Uterus (tissue), 4 donors: ENCODE data around the gene CCDC9. TPM values are rescaled to one million over a fixed set of nuclear protein-coding genes. Genes with fewer than 3 reads are reported as not detected.
"Not testable (repeated sequence)": the region's sequence is repeated elsewhere in the genome, so short reads cannot be mapped to it uniquely, and the experiment has no call there.

Experiments used
- DNase-seq, 2 donors: peaks; one replicate each; pipeline ENCODE4 v3.0.0-alpha.2; 2019 to 2020
- H3K27ac ChIP-seq, 2 donors: fragments of 200-600 bp; sonication (generic); 1 replicate in 1 of 2; 2 replicates in 1 of 2; pipeline ENCODE4 v1.5.1; 2016 to 2018
- H3K27me3 ChIP-seq, 2 donors: fragments of 200-600 bp; sonication (generic); one replicate each; pipeline ENCODE4 v1.5.1; 2018 to 2019; ENCODE audit warnings: control low read depth in 1 of 2
- H3K36me3 ChIP-seq, 2 donors: fragments of 200-600 bp; sonication (generic); one replicate each; pipeline ENCODE4 v1.5.1; 2019; ENCODE audit warnings: control low read depth in 1 of 2
- H3K4me1 ChIP-seq, 2 donors: fragments of 200-600 bp; sonication (generic); one replicate each; pipeline ENCODE4 v1.5.1; 2018 to 2019; ENCODE audit warnings: control low read depth in 1 of 2
- H3K4me3 ChIP-seq, 2 donors: fragments of 200-600 bp; sonication (generic); 1 replicate in 1 of 2; 2 replicates in 1 of 2; pipeline ENCODE4 v1.5.1; 2018 to 2019; ENCODE audit warnings: mild to moderate bottlenecking in 1 of 2
- H3K9me3 ChIP-seq, 2 donors: fragments of 200-600 bp; sonication (generic); one replicate each; pipeline ENCODE4 v1.5.1; 2019; ENCODE audit warnings: control low read depth in 1 of 2
- POLR2A ChIP-seq, 2 donors: fragments of 450-650 bp; IDR thresholded peaks; one replicate each; pipeline ENCODE4 v1.6.1; 2016; ENCODE audit warnings: antibody characterized with exemption in 2 of 2, mild to moderate bottlenecking in 1 of 2, moderate library complexity in 1 of 2
- intact Hi-C: fragments of 100-400 bp; cut with DNase I; formaldehyde crosslinking; loops from one replicate; pipeline ENCODE4 v1.15.1; 2023; ENCODE audit warnings: low total_unique reads
- total RNA-seq, 4 donors: library from RNA; depleted of rRNA in 3 of 4; stranded (reverse); fragments of >200 nt in 3 of 4; gene quantifications; one replicate each; pipeline versions ENCODE4 v1.1.0 to v1.2.4, GENCODE V29; 2014 to 2023
- TF ChIP-seq, protein P1 (sequence below), 4 experiments: fragments of 200-600 bp in 2 of 4; fragments of 450-650 bp in 2 of 4; sonication (generic) in 2 of 4; IDR thresholded peaks; one replicate each; pipeline ENCODE4 v1.5.1; 2016 to 2019; ENCODE audit warnings: antibody characterized with exemption in 4 of 4, mild to moderate bottlenecking in 2 of 4, moderate library complexity in 1 of 4
- donor health status: DM: yes; HTN: yes; CAD: no.

Gene CCDC9
- total RNA-seq, 4 donors from 2014 or later = 2.6 to 45.4 (median 8.1) TPM

- H3K4me1 ChIP-seq = peaks cover 3 to 16% of the 10 kb centered on the region in 2 donors
Observed at GRCh38 chr19:47274071-47274890, 18.0 kb downstream of the CCDC9 start, which contains the start of gene INAFM1. TSS of gene INAFM1 (plus strand) at chr19:47274885. CDS start at chr19:47274920, 35 bp downstream.

DNA sequence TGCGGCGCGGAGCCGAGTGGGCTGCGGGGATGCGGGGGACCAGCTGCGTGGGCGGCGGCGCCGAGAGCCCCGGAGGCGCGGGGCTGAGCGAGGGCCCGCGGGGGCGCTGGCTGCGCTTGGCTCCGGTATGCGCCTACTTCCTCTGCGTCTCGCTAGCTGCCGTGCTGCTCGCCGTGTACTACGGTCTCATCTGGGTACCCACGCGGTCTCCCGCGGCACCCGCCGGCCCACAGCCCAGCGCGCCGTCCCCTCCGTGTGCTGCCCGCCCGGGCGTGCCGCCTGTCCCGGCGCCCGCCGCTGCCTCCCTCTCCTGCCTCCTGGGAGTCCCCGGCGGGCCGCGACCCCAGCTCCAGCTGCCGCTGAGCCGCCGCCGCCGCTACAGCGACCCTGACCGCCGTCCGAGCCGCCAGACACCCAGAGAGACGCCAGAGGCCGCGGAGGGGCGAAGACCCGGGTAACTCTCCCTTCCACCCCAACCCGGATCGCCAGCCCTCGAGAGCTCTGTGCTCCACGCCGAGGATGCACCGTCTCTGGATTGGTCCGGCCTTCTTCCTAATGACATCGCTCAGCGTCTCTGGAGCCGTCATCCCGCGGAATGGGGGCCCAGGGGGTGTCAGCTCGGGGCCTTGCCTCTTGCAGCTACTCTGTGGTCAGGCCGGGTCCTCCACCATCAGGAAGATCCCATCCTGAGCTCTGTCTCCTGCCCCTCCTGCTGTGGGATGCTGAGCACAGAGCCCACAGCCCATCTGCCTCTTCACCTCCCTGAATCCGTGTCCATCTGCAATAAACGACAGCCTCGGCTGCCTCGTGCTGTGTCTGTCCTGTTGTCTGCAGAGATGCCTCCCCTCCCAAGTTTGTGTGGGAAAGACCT, 18.8 kb downstream of the CCDC9 start:
- H3K27ac ChIP-seq = peak overlapping the region; percentile 88 to 93
- no peaks in the 10 kb centered on the region for H3K27me3 ChIP-seq
- no peaks in the 10 kb centered on the region for H3K36me3 ChIP-seq
- DNase-seq = peak; percentile 57 to 62
- TF ChIP-seq, protein P1, sequence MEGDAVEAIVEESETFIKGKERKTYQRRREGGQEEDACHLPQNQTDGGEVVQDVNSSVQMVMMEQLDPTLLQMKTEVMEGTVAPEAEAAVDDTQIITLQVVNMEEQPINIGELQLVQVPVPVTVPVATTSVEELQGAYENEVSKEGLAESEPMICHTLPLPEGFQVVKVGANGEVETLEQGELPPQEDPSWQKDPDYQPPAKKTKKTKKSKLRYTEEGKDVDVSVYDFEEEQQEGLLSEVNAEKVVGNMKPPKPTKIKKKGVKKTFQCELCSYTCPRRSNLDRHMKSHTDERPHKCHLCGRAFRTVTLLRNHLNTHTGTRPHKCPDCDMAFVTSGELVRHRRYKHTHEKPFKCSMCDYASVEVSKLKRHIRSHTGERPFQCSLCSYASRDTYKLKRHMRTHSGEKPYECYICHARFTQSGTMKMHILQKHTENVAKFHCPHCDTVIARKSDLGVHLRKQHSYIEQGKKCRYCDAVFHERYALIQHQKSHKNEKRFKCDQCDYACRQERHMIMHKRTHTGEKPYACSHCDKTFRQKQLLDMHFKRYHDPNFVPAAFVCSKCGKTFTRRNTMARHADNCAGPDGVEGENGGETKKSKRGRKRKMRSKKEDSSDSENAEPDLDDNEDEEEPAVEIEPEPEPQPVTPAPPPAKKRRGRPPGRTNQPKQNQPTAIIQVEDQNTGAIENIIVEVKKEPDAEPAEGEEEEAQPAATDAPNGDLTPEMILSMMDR (IDR thresholded peaks at IDR 0.05) = peak in 1 of 4 experiments; percentile 22
- TF ChIP-seq POLR2A (IDR thresholded peaks at IDR 0.05) = peak; percentile 5 to 30
- H3K4me3 ChIP-seq = peak overlapping the region; percentile 30 to 61
- intact Hi-C loops = no loop called here
- no peaks in the 10 kb centered on the region for H3K9me3 ChIP-seq
- peaks cover 3 to 16% of the 10 kb centered on the region in 2 donors for H3K4me1 ChIP-seq

More at GRCh38 chr19:47274071-47274890, 18.0 kb downstream of the CCDC9 start, which contains the start of gene INAFM1:
- no peaks in the 10 kb centered on the region for H3K36me3 ChIP-seq
- peak within 1 kb of the TSS; percentile 54 to 63 for H3K4me3 ChIP-seq
- peak; percentile 98 for DNase-seq
- intact Hi-C loops = no loop called here
- H3K27ac ChIP-seq = peak within 1 kb of the TSS; percentile 94 to 98
- H3K9me3 ChIP-seq = no peaks in the 10 kb centered on the region
- TF ChIP-seq POLR2A (IDR thresholded peaks at IDR 0.05) = peak; percentile 46 to 48
- TF ChIP-seq, protein P1 (IDR thresholded peaks at IDR 0.05) = no peak
- no peaks in the 10 kb centered on the region for H3K27me3 ChIP-seq

DNA sequence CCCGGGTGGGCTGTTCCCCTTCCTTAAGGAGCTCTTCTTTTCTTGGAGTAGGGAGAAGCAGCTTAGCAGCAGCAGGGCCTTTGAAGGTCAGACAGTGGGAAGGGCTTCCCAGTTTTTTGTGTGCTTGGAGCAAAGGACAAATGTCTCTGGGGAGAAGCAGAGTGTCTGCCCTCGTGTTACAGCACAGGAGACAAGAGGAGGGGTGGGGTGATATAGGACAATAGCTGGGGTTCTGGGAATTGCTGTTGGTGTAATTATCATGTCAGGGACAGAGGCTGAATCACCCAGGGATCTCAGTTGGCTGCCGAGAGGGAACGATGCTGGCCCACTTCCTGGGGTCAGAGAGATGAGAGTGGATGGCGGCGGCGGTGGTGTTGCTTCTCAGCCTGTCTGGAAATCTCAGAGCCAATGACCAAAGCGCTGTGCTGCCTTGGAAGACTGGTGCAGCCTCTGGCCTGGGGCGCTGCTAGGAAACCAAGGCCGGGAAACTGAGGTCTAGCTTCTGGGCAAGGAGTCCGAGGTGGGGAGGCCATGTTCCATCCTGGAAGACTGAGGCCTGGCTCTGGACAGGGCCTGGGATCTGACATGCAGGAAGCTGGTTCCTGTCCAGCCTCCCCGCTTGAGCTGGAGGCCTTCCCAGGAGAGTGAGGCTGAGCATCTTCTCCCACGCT, 19.6 kb downstream of the CCDC9 start:
- TF ChIP-seq, protein P1 (IDR thresholded peaks at IDR 0.05) = no peak
- TF ChIP-seq POLR2A (IDR thresholded peaks at IDR 0.05) = no peak
- intact Hi-C loops = no loop called here
- no peaks in the 10 kb centered on the region for H3K9me3 ChIP-seq
- H3K36me3 ChIP-seq = no peaks in the 10 kb centered on the region
- H3K4me1 ChIP-seq = peaks cover 3 to 16% of the 10 kb centered on the region in 2 donors
- peak overlapping the region; percentile 30 to 61 for H3K4me3 ChIP-seq
- H3K27me3 ChIP-seq = no peaks in the 10 kb centered on the region
- peak overlapping the region; percentile 88 to 93 for H3K27ac ChIP-seq
- DNase-seq = peak; percentile 76 to 84

DNA sequence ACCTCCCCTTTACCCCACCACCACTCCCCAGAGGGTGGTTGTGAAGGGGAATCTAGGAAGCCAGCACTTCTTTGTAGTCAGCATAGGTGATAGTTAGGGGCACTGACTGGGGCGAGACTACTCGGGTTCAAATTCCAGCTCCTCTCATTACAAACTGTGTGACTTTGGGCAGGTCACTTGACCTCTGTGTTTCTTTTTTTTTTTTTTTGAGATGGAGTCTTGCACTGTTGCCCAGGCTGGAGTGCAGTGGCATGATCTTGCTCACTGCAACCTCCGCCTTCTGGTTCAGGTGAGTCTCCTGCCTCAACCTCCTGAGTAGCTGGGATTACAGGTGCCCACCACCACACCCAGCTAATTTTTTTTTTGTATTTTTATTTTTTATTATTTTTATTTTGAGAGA, 20.2 kb downstream of the CCDC9 start:
- H3K27ac ChIP-seq = peak overlapping the region; percentile 88 to 93
- intact Hi-C loops, H3K36me3 ChIP-seq, DNase-seq, H3K4me3 ChIP-seq, H3K27me3 ChIP-seq, H3K9me3 ChIP-seq: not testable (repeated sequence)
- H3K4me1 ChIP-seq = peaks cover 3 to 16% of the 10 kb centered on the region in 2 donors

GRCh38 chr19:47280183-47280797, 24.0 kb downstream of the CCDC9 start:
- intact Hi-C loops = loop anchor here (10.0 kb wide), 1 partner anchor 415 kb away; no protein-coding TSS in a partner anchor

More at GRCh38 chr19:47280183-47280797, 24.0 kb downstream of the CCDC9 start:
- Histone ChIP-seq H3K4me1 (peaks cover 3 to 12% of the 10 kb centered on the region in 2 donors), H3K27ac (no peak overlapping the region), H3K4me3 (no peak overlapping the region), H3K36me3 (no peaks in the 10 kb centered on the region), H3K9me3 (no peaks in the 10 kb centered on the region), H3K27me3 (no peaks in the 10 kb centered on the region)
- TF ChIP-seq, protein P1 (IDR thresholded peaks at IDR 0.05) = no peak
- no peak for TF ChIP-seq POLR2A (IDR thresholded peaks at IDR 0.05)
- DNase-seq = peak; percentile 36
